ENCODE measurements around the gene XYLB. TPM values are rescaled to one million over a fixed set of nuclear protein-coding genes. Genes with fewer than 3 reads are reported as not detected.

XYLB gene
- total and polyA plus RNA-seq, 4 donors, result 4.0 to 7.5 (median 6.4) TPM

GRCh38 chr3:38446812-38447211 is 100.2 kb downstream of the XYLB start:
- no peak for DNase-seq (ENCODE audit: low read depth in 4 of 6, low spot score in 6 of 6)
- Histone ChIP-seq H3K27me3 (ENCODE audit: control insufficient read depth, insufficient read depth, low read length) (no peaks in the 10 kb centered on the region), H3K4me1 (ENCODE audit: control insufficient read depth, insufficient read depth, low read length) (no peaks in the 10 kb centered on the region)

GRCh38 chr3:38450853-38451252 is 104.3 kb downstream of the XYLB start:
- 97% methylated on average over 3 of the region's 3 CpGs for WGBS (ENCODE audit: insufficient coverage)

More at GRCh38 chr3:38446812-38447211, 100.2 kb downstream of the XYLB start:
- Histone ChIP-seq H3K36me3 (ENCODE audit: control insufficient read depth, insufficient read depth, low read length) (no peaks in the 10 kb centered on the region), H3K27ac (ENCODE audit: low read depth, low read length) (no peak overlapping the region), H3K9me3 (ENCODE audit: control insufficient read depth, insufficient read depth, low read length) (no peaks in the 10 kb centered on the region), H3K4me3 (ENCODE audit: low read depth, low read length) (no peak overlapping the region)

GRCh38 chr3:38453075-38453912 is 106.7 kb downstream of the XYLB start, which contains the start of gene ACVR2B:
Gene ACVR2B, plus strand, starts transcription at chr3:38453890. Its CDS starts 433 bp downstream, at chr3:38454323.
- H3K4me1 ChIP-seq (ENCODE audit: control insufficient read depth, insufficient read depth, low read length), result peaks cover 20% of the 10 kb centered on the region
- H3K9me3 ChIP-seq (ENCODE audit: control insufficient read depth, insufficient read depth, low read length), result no peaks in the 10 kb centered on the region
- peak; percentile 40 to 96 (median 80) for DNase-seq (ENCODE audit: low read depth in 4 of 6, low spot score in 6 of 6)
- WGBS (ENCODE audit: insufficient coverage), result 4% methylated on average over 35 of the region's 48 CpGs
- H3K27me3 ChIP-seq (ENCODE audit: control insufficient read depth, insufficient read depth, low read length), result no peaks in the 10 kb centered on the region
- peak within 1 kb of the TSS; percentile 84 for H3K4me3 ChIP-seq (ENCODE audit: low read depth, low read length)
- H3K27ac ChIP-seq (ENCODE audit: low read depth, low read length), result peak within 1 kb of the TSS; percentile 57
- H3K36me3 ChIP-seq (ENCODE audit: control insufficient read depth, insufficient read depth, low read length), result no peaks in the 10 kb centered on the region

More at GRCh38 chr3:38450853-38451252, 104.3 kb downstream of the XYLB start:
- Histone ChIP-seq H3K27me3 (ENCODE audit: control insufficient read depth, insufficient read depth, low read length) (no peaks in the 10 kb centered on the region), H3K4me1 (ENCODE audit: control insufficient read depth, insufficient read depth, low read length) (peaks cover 15% of the 10 kb centered on the region), H3K4me3 (ENCODE audit: low read depth, low read length) (no peak overlapping the region), H3K36me3 (ENCODE audit: control insufficient read depth, insufficient read depth, low read length) (no peaks in the 10 kb centered on the region), H3K27ac (ENCODE audit: low read depth, low read length) (no peak overlapping the region), H3K9me3 (ENCODE audit: control insufficient read depth, insufficient read depth, low read length) (no peaks in the 10 kb centered on the region)
- no peak for DNase-seq (ENCODE audit: low read depth in 4 of 6, low spot score in 6 of 6)

GRCh38 chr3:38453913-38454177 is 107.3 kb downstream of the XYLB start:
- peak overlapping the region; percentile 84 for H3K4me3 ChIP-seq (ENCODE audit: low read depth, low read length)
- H3K36me3 ChIP-seq (ENCODE audit: control insufficient read depth, insufficient read depth, low read length), result no peaks in the 10 kb centered on the region
- no peaks in the 10 kb centered on the region for H3K9me3 ChIP-seq (ENCODE audit: control insufficient read depth, insufficient read depth, low read length)
- no peaks in the 10 kb centered on the region for H3K27me3 ChIP-seq (ENCODE audit: control insufficient read depth, insufficient read depth, low read length)
- 0% methylated on average over 35 of the region's 36 CpGs for WGBS (ENCODE audit: insufficient coverage)
- H3K27ac ChIP-seq (ENCODE audit: low read depth, low read length), result no peak overlapping the region
- peaks cover 20% of the 10 kb centered on the region for H3K4me1 ChIP-seq (ENCODE audit: control insufficient read depth, insufficient read depth, low read length)
- DNase-seq (ENCODE audit: low read depth in 4 of 6, low spot score in 6 of 6), result no peak

GRCh38 chr3:38454178-38454883 is 107.7 kb downstream of the XYLB start:
- Histone ChIP-seq H3K36me3 (ENCODE audit: control insufficient read depth, insufficient read depth, low read length) (peaks cover 3% of the 10 kb centered on the region), H3K27me3 (ENCODE audit: control insufficient read depth, insufficient read depth, low read length) (no peaks in the 10 kb centered on the region), H3K4me1 (ENCODE audit: control insufficient read depth, insufficient read depth, low read length) (peaks cover 23% of the 10 kb centered on the region), H3K4me3 (ENCODE audit: low read depth, low read length) (peak overlapping the region; percentile 84), H3K27ac (ENCODE audit: low read depth, low read length) (peak overlapping the region; percentile 47), H3K9me3 (ENCODE audit: control insufficient read depth, insufficient read depth, low read length) (no peaks in the 10 kb centered on the region)
- WGBS (ENCODE audit: insufficient coverage), result under 1% methylated on average over 78 of the region's 78 CpGs
- DNase-seq (ENCODE audit: low read depth in 4 of 6, low spot score in 6 of 6), result peak in 3 of 6 donors; percentile 14 to 67 (median 28)

GRCh38 chr3:38454884-38455638 is 108.5 kb downstream of the XYLB start:
- peak overlapping the region; percentile 47 for H3K27ac ChIP-seq (ENCODE audit: low read depth, low read length)
- under 1% methylated on average over 57 of the region's 72 CpGs for WGBS (ENCODE audit: insufficient coverage)
- peaks cover 28% of the 10 kb centered on the region for H3K4me1 ChIP-seq (ENCODE audit: control insufficient read depth, insufficient read depth, low read length)

GRCh38 chr3:38455639-38456430 is 109.2 kb downstream of the XYLB start:
- H3K4me1 ChIP-seq (ENCODE audit: control insufficient read depth, insufficient read depth, low read length), result peaks cover 34% of the 10 kb centered on the region
- H3K27me3 ChIP-seq (ENCODE audit: control insufficient read depth, insufficient read depth, low read length), result no peaks in the 10 kb centered on the region
- H3K27ac ChIP-seq (ENCODE audit: low read depth, low read length), result no peak overlapping the region
- 4% methylated on average over 14 of the region's 15 CpGs for WGBS (ENCODE audit: insufficient coverage)
- DNase-seq (ENCODE audit: low read depth in 4 of 6, low spot score in 6 of 6), result peak in 1 of 6 donors; percentile 28
- H3K9me3 ChIP-seq (ENCODE audit: control insufficient read depth, insufficient read depth, low read length), result no peaks in the 10 kb centered on the region
- H3K36me3 ChIP-seq (ENCODE audit: control insufficient read depth, insufficient read depth, low read length), result peaks cover 5% of the 10 kb centered on the region
- peak overlapping the region; percentile 84 for H3K4me3 ChIP-seq (ENCODE audit: low read depth, low read length)

More at GRCh38 chr3:38454884-38455638, 108.5 kb downstream of the XYLB start:
- DNase-seq (ENCODE audit: low read depth in 4 of 6, low spot score in 6 of 6), result peak in 5 of 6 donors; percentile 24 to 92 (median 59)
- H3K4me3 ChIP-seq (ENCODE audit: low read depth, low read length), result peak overlapping the region; percentile 84
- peaks cover 5% of the 10 kb centered on the region for H3K36me3 ChIP-seq (ENCODE audit: control insufficient read depth, insufficient read depth, low read length)
- H3K9me3 ChIP-seq (ENCODE audit: control insufficient read depth, insufficient read depth, low read length), result no peaks in the 10 kb centered on the region
- H3K27me3 ChIP-seq (ENCODE audit: control insufficient read depth, insufficient read depth, low read length), result no peaks in the 10 kb centered on the region

- H3K4me3 ChIP-seq (ENCODE audit: low read depth, low read length), result no peak overlapping the region
- 96% methylated on average over 3 of the region's 9 CpGs for WGBS (ENCODE audit: insufficient coverage)
- peaks cover 5% of the 10 kb centered on the region for H3K36me3 ChIP-seq (ENCODE audit: control insufficient read depth, insufficient read depth, low read length)
- no peak overlapping the region for H3K27ac ChIP-seq (ENCODE audit: low read depth, low read length)
- no peaks in the 10 kb centered on the region for H3K27me3 ChIP-seq (ENCODE audit: control insufficient read depth, insufficient read depth, low read length)
- DNase-seq (ENCODE audit: low read depth in 4 of 6, low spot score in 6 of 6), result no peak
- peaks cover 34% of the 10 kb centered on the region for H3K4me1 ChIP-seq (ENCODE audit: control insufficient read depth, insufficient read depth, low read length)
- H3K9me3 ChIP-seq (ENCODE audit: control insufficient read depth, insufficient read depth, low read length), result no peaks in the 10 kb centered on the region
Measured at GRCh38 chr3:38457111-38458003, 110.8 kb downstream of the XYLB start.
